ENCODE measurements around the gene HAVCR2. TPM values are rescaled to one million over a fixed set of nuclear protein-coding genes. Genes with fewer than 3 reads are reported as not detected.

Gene HAVCR2
- total RNA-seq, 4 donors from 2014 or later: 4.1 to 12.8 (median 5.8) TPM

- Histone ChIP-seq H3K27me3 (no peaks in the 10 kb centered on the region), H3K36me3 (no peaks in the 10 kb centered on the region), H3K9me3 (no peaks in the 10 kb centered on the region), H3K4me3 (no peak overlapping the region), H3K27ac (replicated peaks in 1 of 4) (no peak overlapping the region), H3K4me1 (no peaks in the 10 kb centered on the region)
- intact Hi-C loops (cut with DNase I): no loop called here
- TF ChIP-seq, protein P1, sequence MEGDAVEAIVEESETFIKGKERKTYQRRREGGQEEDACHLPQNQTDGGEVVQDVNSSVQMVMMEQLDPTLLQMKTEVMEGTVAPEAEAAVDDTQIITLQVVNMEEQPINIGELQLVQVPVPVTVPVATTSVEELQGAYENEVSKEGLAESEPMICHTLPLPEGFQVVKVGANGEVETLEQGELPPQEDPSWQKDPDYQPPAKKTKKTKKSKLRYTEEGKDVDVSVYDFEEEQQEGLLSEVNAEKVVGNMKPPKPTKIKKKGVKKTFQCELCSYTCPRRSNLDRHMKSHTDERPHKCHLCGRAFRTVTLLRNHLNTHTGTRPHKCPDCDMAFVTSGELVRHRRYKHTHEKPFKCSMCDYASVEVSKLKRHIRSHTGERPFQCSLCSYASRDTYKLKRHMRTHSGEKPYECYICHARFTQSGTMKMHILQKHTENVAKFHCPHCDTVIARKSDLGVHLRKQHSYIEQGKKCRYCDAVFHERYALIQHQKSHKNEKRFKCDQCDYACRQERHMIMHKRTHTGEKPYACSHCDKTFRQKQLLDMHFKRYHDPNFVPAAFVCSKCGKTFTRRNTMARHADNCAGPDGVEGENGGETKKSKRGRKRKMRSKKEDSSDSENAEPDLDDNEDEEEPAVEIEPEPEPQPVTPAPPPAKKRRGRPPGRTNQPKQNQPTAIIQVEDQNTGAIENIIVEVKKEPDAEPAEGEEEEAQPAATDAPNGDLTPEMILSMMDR (IDR thresholded peaks at IDR 0.05): no peak
- TF ChIP-seq POLR2A (IDR thresholded peaks at IDR 0.05; ENCODE audit: low read depth) (no peak), EP300 (IDR thresholded peaks at IDR 0.05) (no peak), POLR2AphosphoS5 (IDR thresholded peaks at IDR 0.05) (no peak)
- no peak for DNase-seq (ENCODE audit: extremely low spot score)
- 54% methylated on average over 5 of the region's 5 CpGs for WGBS
Observed at GRCh38 chr5:157113002-157113401, 4.2 kb upstream of the HAVCR2 start.

DNA sequence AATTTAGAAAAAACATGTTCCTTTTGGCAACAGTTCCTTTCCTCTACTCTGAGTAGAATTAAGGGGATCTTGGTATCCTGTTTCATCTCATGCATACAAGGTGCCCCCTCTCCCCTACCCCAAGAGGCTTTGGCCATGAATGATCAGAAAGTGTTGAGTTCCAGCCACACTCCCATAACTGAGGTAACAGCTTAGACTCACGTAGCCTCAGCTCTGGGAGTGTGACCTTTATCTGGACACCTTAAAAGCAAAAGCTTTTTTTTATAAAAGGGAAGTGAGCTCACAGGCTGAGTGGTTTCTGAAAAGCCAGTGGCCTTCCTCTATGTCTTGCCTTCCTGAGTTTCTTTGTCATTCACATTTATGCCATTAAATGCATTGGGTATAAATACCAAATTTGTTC is 900 bp upstream of the HAVCR2 start:
- no peak for TF ChIP-seq POLR2A (IDR thresholded peaks at IDR 0.05; ENCODE audit: low read depth)
- no peak for TF ChIP-seq EP300 (IDR thresholded peaks at IDR 0.05)
- TF ChIP-seq, protein P1 (IDR thresholded peaks at IDR 0.05): no peak
- no peak for TF ChIP-seq POLR2AphosphoS5 (IDR thresholded peaks at IDR 0.05)
- no peak for DNase-seq (ENCODE audit: extremely low spot score)
- intact Hi-C loops (cut with DNase I): no loop called here

DNA sequence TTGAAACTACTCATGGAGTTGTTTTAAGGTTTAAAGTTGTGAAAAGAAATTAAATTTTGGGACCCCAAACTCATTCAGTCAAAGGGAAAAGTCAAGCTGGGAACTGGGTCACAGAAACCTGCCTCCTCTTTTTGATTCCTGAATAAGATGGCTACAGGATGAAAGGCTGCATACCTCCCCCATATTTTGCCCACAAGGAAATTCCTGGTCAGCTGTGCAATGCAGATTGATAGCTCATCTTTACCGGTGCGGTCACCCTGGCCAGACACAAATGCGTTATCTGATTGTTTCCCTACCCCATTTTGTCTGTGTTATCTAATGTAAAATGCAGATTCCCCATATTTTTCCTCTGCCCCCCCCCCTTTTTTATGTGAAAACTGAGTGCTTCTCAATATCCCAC is 1.3 kb downstream of the HAVCR2 start:
- WGBS: 67% methylated on average over 3 of the region's 3 CpGs
- TF ChIP-seq, protein P1 (IDR thresholded peaks at IDR 0.05): no peak
- TF ChIP-seq POLR2AphosphoS5 (IDR thresholded peaks at IDR 0.05) (no peak), EP300 (IDR thresholded peaks at IDR 0.05) (no peak), POLR2A (IDR thresholded peaks at IDR 0.05; ENCODE audit: low read depth) (no peak)
- no peaks in the 10 kb centered on the region for H3K27me3 ChIP-seq
- H3K4me1 ChIP-seq: no peaks in the 10 kb centered on the region
- DNase-seq (ENCODE audit: extremely low spot score): no peak
- H3K27ac ChIP-seq (replicated peaks in 1 of 4): no peak overlapping the region
- no peaks in the 10 kb centered on the region for H3K36me3 ChIP-seq
- H3K4me3 ChIP-seq: peak overlapping the region in 3 of 4 donors; percentile 4 to 28 (median 22)
- intact Hi-C loops (cut with DNase I): no loop called here
- no peaks in the 10 kb centered on the region for H3K9me3 ChIP-seq

More for the DNA sequence above, 900 bp upstream of the HAVCR2 start:
- 88% methylated on average over 1 of the region's 1 CpG for WGBS
- H3K27ac ChIP-seq (replicated peaks in 1 of 4): peak overlapping the region in 1 of 4 donors; percentile 22
- no peaks in the 10 kb centered on the region for H3K36me3 ChIP-seq
- H3K4me1 ChIP-seq: no peaks in the 10 kb centered on the region
- no peaks in the 10 kb centered on the region for H3K27me3 ChIP-seq
- no peak overlapping the region for H3K4me3 ChIP-seq
- no peaks in the 10 kb centered on the region for H3K9me3 ChIP-seq

- Histone ChIP-seq H3K9me3 (no peaks in the 10 kb centered on the region), H3K4me1 (no peaks in the 10 kb centered on the region), H3K27ac (replicated peaks in 1 of 4) (peak overlapping the region in 3 of 4 donors; percentile 31 to 53 (median 45)), H3K4me3 (no peak overlapping the region), H3K27me3 (no peaks in the 10 kb centered on the region), H3K36me3 (no peaks in the 10 kb centered on the region)
- intact Hi-C loops (cut with DNase I): no loop called here
- no peak for TF ChIP-seq EP300 (IDR thresholded peaks at IDR 0.05)
- TF ChIP-seq POLR2AphosphoS5 (IDR thresholded peaks at IDR 0.05): no peak
- no peak for DNase-seq (ENCODE audit: extremely low spot score)
- WGBS: 73% methylated on average over 13 of the region's 14 CpGs
Observed at GRCh38 chr5:157106630-157107461, 2.0 kb downstream of the HAVCR2 start.

DNA sequence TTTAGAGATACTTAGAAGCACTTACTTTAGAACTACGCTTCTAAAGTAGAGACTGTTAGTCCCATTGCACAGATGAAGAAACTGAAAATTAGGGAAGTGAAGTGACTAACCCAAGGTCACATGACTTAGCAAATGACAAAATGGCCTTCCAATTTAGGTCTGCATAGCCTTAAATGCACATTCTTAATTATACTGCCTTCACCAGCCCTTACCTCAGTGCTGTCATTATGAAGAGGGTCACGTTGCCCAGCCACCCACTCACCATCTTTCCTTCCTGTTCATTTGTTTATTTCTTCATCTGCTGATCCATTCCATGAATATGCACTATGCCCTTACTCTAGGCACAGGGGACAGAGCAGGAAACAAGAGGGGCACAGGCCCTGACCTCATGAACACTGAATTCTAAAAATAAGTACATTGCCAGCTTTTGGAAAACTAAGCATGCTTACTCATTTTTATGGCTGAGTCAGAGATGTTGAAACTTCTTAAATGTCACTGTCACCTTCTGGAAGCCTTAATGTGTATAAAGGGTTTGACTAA is 8.6 kb downstream of the HAVCR2 start:
- H3K36me3 ChIP-seq: no peaks in the 10 kb centered on the region
- TF ChIP-seq EP300 (IDR thresholded peaks at IDR 0.05): no peak
- TF ChIP-seq POLR2A (IDR thresholded peaks at IDR 0.05; ENCODE audit: low read depth): no peak
- TF ChIP-seq, protein P1 (IDR thresholded peaks at IDR 0.05): no peak
- no peak for TF ChIP-seq POLR2AphosphoS5 (IDR thresholded peaks at IDR 0.05)
- WGBS: 63% methylated on average over 2 of the region's 2 CpGs
- DNase-seq (ENCODE audit: extremely low spot score): no peak
- H3K9me3 ChIP-seq: no peaks in the 10 kb centered on the region
- H3K4me1 ChIP-seq: peaks cover 0 to 5% (median 0%) of the 10 kb centered on the region in 4 donors
- intact Hi-C loops (cut with DNase I): no loop called here
- H3K4me3 ChIP-seq: no peak overlapping the region
- H3K27ac ChIP-seq (replicated peaks in 1 of 4): no peak overlapping the region
- H3K27me3 ChIP-seq: no peaks in the 10 kb centered on the region
